ENCODE results near the gene OR12D2. TPM values are rescaled to one million over a fixed set of nuclear protein-coding genes. Genes with fewer than 3 reads are reported as not detected.
"Not testable (repeated sequence)": the region's sequence is repeated elsewhere in the genome, so short reads cannot be mapped to it uniquely, and the experiment has no call there.

The OR12D2 gene, protein sequence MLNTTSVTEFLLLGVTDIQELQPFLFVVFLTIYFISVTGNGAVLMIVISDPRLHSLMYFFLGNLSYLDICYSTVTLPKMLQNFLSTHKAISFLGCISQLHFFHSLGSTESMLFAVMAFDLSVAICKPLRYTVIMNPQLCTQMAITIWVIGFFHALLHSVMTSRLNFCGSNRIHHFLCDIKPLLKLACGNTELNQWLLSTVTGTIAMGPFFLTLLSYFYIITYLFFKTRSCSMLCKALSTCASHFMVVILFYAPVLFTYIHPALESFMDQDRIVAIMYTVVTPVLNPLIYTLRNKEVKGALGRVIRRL
- polyA plus RNA-seq = not detected
- long read RNA-seq, donor 1 = 0 reads
- long read RNA-seq, donor 2 = 0 reads
- long read RNA-seq, donor 3 = 0 reads
- long read RNA-seq, donor 4 = 0 reads
- long read RNA-seq, donor 5 = 0 reads
- long read RNA-seq, donor 6 = 0 reads
- long read RNA-seq, donor 7 = 0 reads
- long read RNA-seq, donor 8 = 0 reads
- long read RNA-seq, donor 9 = 0 reads
- long read RNA-seq, donor 10 = 0 reads
- long read RNA-seq, donor 11 = 0 reads

GRCh38 chr6:29395331-29395730, at the start of gene OR12D2:
Gene OR12D2 (plus strand): TSS chr6:29395631. CDS start chr6:29396700, 1,069 bp downstream.
- no peak for DNase-seq
- H3K4me1 ChIP-seq (ENCODE audit: control insufficient read depth, insufficient read depth, low read length) = no peaks in the 10 kb centered on the region
- H3K36me3 ChIP-seq (ENCODE audit: control insufficient read depth, insufficient read depth, low read length) = no peaks in the 10 kb centered on the region
- no peak within 1 kb of the TSS for H3K27ac ChIP-seq (ENCODE audit: low read length)
- H3K27me3 ChIP-seq (ENCODE audit: control insufficient read depth, insufficient read depth, low read length) = no peaks in the 10 kb centered on the region
- H3K9me3 ChIP-seq (ENCODE audit: control insufficient read depth, low read depth, low read length) = no peaks in the 10 kb centered on the region
- H3K4me3 ChIP-seq (ENCODE audit: low read length) = no peak within 1 kb of the TSS

GRCh38 chr6:29349348-29349747, 46.1 kb upstream of the OR12D2 start:
- H3K36me3 ChIP-seq (ENCODE audit: control insufficient read depth, insufficient read depth, low read length); DNase-seq; H3K27me3 ChIP-seq (ENCODE audit: control insufficient read depth, insufficient read depth, low read length); H3K4me1 ChIP-seq (ENCODE audit: control insufficient read depth, insufficient read depth, low read length); H3K9me3 ChIP-seq (ENCODE audit: control insufficient read depth, low read depth, low read length); H3K27ac ChIP-seq (ENCODE audit: low read length); H3K4me3 ChIP-seq (ENCODE audit: low read length): not testable (repeated sequence)
- WGBS (ENCODE audit: insufficient coverage, low lambda C conversion rate) = no CpG with 5 or more reads among the region's 3 CpGs

GRCh38 chr6:29354980-29355379, 40.5 kb upstream of the OR12D2 start:
- Histone ChIP-seq H3K4me3 (ENCODE audit: low read length) (no peak overlapping the region), H3K9me3 (ENCODE audit: control insufficient read depth, low read depth, low read length) (no peaks in the 10 kb centered on the region), H3K4me1 (ENCODE audit: control insufficient read depth, insufficient read depth, low read length) (no peaks in the 10 kb centered on the region), H3K36me3 (ENCODE audit: control insufficient read depth, insufficient read depth, low read length) (no peaks in the 10 kb centered on the region), H3K27me3 (ENCODE audit: control insufficient read depth, insufficient read depth, low read length) (no peaks in the 10 kb centered on the region), H3K27ac (ENCODE audit: low read length) (no peak overlapping the region)
- no peak for DNase-seq

DNA sequence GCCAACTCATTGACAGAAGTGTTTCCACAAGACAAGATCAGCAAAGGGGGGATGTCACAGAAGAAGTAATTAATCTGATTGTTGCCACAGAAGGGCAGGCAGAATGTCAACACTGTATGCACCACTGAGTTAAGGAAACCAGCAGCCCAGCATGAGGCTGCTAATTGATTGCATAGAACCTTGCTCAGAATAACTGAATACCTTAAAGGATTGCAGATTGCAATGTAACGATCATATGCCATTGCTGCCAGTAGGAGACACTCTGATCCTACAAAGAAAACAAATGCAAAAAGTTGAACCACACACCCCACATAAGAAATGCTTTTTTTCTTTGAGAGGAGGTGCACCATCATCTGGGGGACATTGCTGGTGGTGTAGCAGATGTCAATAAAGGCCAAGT, 39.8 kb upstream of the OR12D2 start:
- no peaks in the 10 kb centered on the region for H3K9me3 ChIP-seq (ENCODE audit: control insufficient read depth, low read depth, low read length)
- DNase-seq = no peak
- no peak overlapping the region for H3K4me3 ChIP-seq (ENCODE audit: low read length)
- H3K27me3 ChIP-seq (ENCODE audit: control insufficient read depth, insufficient read depth, low read length) = no peaks in the 10 kb centered on the region
- no peak overlapping the region for H3K27ac ChIP-seq (ENCODE audit: low read length)
- H3K4me1 ChIP-seq (ENCODE audit: control insufficient read depth, insufficient read depth, low read length) = no peaks in the 10 kb centered on the region
- no peaks in the 10 kb centered on the region for H3K36me3 ChIP-seq (ENCODE audit: control insufficient read depth, insufficient read depth, low read length)
- no CpG with 5 or more reads among the region's 1 CpG for WGBS (ENCODE audit: insufficient coverage, low lambda C conversion rate)

DNA sequence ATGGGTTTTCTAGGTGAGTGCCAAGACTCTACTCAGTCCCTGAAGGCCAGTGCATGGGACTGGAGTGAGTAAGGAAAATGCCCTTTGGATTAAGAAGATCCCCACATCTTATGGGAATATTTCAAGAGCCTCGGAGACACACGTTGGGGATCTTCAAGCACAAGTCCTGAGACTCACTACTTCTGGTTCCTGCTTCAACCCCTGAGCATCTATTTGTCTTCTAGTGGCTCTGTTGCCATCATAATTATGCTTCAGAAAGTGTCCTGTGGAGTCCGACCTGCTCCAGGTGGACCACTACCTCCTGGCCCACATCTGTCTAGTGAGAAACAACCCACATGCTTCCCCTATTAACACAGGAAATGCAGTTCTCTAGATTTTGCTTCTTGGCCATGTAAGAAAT, 26.7 kb upstream of the OR12D2 start, which contains the start of gene OR5V1:
OR5V1 (minus strand) TSS at position 101 of the 400 bp plus-strand sequence. CDS start 12,670 bp downstream, outside the sequence.
- H3K36me3 ChIP-seq (ENCODE audit: control insufficient read depth, insufficient read depth, low read length) = no peaks in the 10 kb centered on the region
- H3K4me3 ChIP-seq (ENCODE audit: low read length) = no peak within 1 kb of the TSS
- no CpG with 5 or more reads among the region's 3 CpGs for WGBS (ENCODE audit: insufficient coverage, low lambda C conversion rate)
- DNase-seq = no peak
- H3K27me3 ChIP-seq (ENCODE audit: control insufficient read depth, insufficient read depth, low read length) = no peaks in the 10 kb centered on the region
- no peaks in the 10 kb centered on the region for H3K9me3 ChIP-seq (ENCODE audit: control insufficient read depth, low read depth, low read length)
- no peak within 1 kb of the TSS for H3K27ac ChIP-seq (ENCODE audit: low read length)
- no peaks in the 10 kb centered on the region for H3K4me1 ChIP-seq (ENCODE audit: control insufficient read depth, insufficient read depth, low read length)

DNA sequence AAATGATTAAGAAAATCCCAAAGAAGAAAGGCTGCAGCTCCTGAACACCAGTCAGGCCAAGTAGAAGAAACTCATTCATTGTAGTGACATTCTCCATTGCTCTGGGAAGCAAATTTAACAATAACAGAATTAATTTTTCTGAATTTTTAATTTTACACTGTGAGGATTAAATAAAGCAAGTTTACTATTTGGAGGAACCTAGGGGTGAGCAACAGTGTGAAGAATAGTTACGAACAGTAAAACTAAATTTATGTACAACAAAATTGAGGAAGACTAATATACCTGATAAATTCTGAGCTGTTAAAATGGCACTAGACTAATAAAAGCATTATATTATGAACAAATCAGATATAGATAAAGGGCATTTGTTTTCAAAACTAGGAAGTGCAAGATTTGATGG, 20.2 kb upstream of the OR12D2 start, which contains the start of gene OR12D3:
OR12D3 (minus strand) TSS at position 101 of the 400 bp plus-strand sequence; CDS start at position 97, 4 bp downstream.
- Histone ChIP-seq H3K4me3 (ENCODE audit: low read length) (no peak within 1 kb of the TSS), H3K9me3 (ENCODE audit: control insufficient read depth, low read depth, low read length) (no peaks in the 10 kb centered on the region), H3K27ac (ENCODE audit: low read length) (no peak within 1 kb of the TSS), H3K27me3 (ENCODE audit: control insufficient read depth, insufficient read depth, low read length) (no peaks in the 10 kb centered on the region), H3K4me1 (ENCODE audit: control insufficient read depth, insufficient read depth, low read length) (no peaks in the 10 kb centered on the region), H3K36me3 (ENCODE audit: control insufficient read depth, insufficient read depth, low read length) (no peaks in the 10 kb centered on the region)
- WGBS (ENCODE audit: insufficient coverage, low lambda C conversion rate) = 100% methylated on average over 1 of the region's 1 CpG
- no peak for DNase-seq

GRCh38 chr6:29376003-29376402, 19.4 kb upstream of the OR12D2 start:
- Histone ChIP-seq H3K27ac (ENCODE audit: low read length) (no peak overlapping the region), H3K4me1 (ENCODE audit: control insufficient read depth, insufficient read depth, low read length) (no peaks in the 10 kb centered on the region), H3K4me3 (ENCODE audit: low read length) (no peak overlapping the region), H3K36me3 (ENCODE audit: control insufficient read depth, insufficient read depth, low read length) (no peaks in the 10 kb centered on the region), H3K27me3 (ENCODE audit: control insufficient read depth, insufficient read depth, low read length) (no peaks in the 10 kb centered on the region), H3K9me3 (ENCODE audit: control insufficient read depth, low read depth, low read length) (no peaks in the 10 kb centered on the region)
- DNase-seq = no peak

GRCh38 chr6:29388533-29388932, 6.9 kb upstream of the OR12D2 start:
- Histone ChIP-seq H3K9me3 (ENCODE audit: control insufficient read depth, low read depth, low read length) (no peaks in the 10 kb centered on the region), H3K36me3 (ENCODE audit: control insufficient read depth, insufficient read depth, low read length) (no peaks in the 10 kb centered on the region), H3K4me3 (ENCODE audit: low read length) (no peak overlapping the region), H3K4me1 (ENCODE audit: control insufficient read depth, insufficient read depth, low read length) (no peaks in the 10 kb centered on the region), H3K27ac (ENCODE audit: low read length) (no peak overlapping the region), H3K27me3 (ENCODE audit: control insufficient read depth, insufficient read depth, low read length) (peaks cover 2% of the 10 kb centered on the region)
- WGBS (ENCODE audit: insufficient coverage, low lambda C conversion rate) = 78% methylated on average over 4 of the region's 4 CpGs
- no peak for DNase-seq

DNA sequence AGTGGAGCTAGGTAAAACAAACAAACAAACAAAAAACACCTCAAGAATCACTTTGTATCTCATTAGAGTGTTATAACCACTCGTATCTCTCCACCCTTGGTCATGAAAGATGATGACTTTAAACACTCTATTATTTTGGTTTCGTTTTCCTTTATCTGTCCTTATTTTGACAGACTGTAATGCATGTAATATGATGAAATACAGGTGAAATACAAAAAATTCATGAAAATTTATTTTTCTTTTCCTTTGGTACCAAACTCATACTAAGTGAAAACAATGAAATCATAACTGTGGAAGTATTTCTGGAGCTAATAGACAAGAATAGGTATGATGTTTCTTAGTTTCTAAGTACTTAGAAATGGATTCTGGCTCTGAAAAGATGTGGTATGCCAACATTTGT, 4.1 kb downstream of the OR12D2 start:
- no peaks in the 10 kb centered on the region for H3K4me1 ChIP-seq (ENCODE audit: control insufficient read depth, insufficient read depth, low read length)
- H3K27me3 ChIP-seq (ENCODE audit: control insufficient read depth, insufficient read depth, low read length) = no peaks in the 10 kb centered on the region
- 89% methylated on average over 2 of the region's 2 CpGs for WGBS (ENCODE audit: insufficient coverage, low lambda C conversion rate)
- H3K9me3 ChIP-seq (ENCODE audit: control insufficient read depth, low read depth, low read length) = no peaks in the 10 kb centered on the region
- no peaks in the 10 kb centered on the region for H3K36me3 ChIP-seq (ENCODE audit: control insufficient read depth, insufficient read depth, low read length)
- no peak overlapping the region for H3K4me3 ChIP-seq (ENCODE audit: low read length)
- no peak overlapping the region for H3K27ac ChIP-seq (ENCODE audit: low read length)
- DNase-seq = no peak

DNA sequence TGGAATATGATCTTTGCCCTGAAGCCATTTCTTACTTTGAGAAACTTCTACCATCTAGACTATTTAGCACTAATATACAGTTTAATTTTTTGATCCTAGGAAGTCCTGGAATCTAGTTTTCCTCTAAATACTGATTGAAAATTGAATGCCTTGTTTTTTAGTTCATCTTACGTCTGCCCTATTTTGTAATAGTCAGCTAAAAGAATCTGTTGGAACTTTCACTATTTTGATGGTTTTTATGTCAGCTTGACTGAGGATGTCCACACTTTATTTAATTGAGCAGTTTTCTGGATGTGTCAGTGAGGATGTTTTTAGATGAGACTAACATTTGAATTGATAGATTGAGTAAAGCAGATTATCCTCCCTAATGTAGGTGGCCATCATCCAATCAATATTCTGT, 8.4 kb downstream of the OR12D2 start:
- DNase-seq = no peak
- no CpG with 5 or more reads among the region's 1 CpG for WGBS (ENCODE audit: insufficient coverage, low lambda C conversion rate)
- H3K36me3 ChIP-seq (ENCODE audit: control insufficient read depth, insufficient read depth, low read length) = no peaks in the 10 kb centered on the region
- H3K9me3 ChIP-seq (ENCODE audit: control insufficient read depth, low read depth, low read length) = no peaks in the 10 kb centered on the region
- no peaks in the 10 kb centered on the region for H3K4me1 ChIP-seq (ENCODE audit: control insufficient read depth, insufficient read depth, low read length)
- H3K27ac ChIP-seq (ENCODE audit: low read length) = no peak overlapping the region
- no peak overlapping the region for H3K4me3 ChIP-seq (ENCODE audit: low read length)
- H3K27me3 ChIP-seq (ENCODE audit: control insufficient read depth, insufficient read depth, low read length) = no peaks in the 10 kb centered on the region

DNA sequence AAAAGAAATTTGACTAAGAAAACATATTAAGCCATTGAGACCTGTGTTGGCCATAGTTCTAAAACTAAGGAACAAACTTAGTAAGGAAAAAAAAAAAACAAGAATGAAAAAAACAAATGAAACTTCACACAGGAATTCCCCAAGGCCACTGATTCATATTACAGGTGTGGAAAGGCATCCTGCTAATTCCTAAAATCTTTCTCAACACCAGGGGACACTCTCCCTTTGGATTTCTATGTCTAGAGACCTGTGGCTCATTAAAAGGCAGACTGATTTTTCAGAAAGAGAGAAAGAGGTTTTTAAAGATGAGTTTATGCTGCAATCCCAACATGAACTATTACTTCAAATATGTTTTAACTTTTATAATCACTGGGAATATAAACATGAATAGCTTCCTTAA, 19.2 kb downstream of the OR12D2 start, which contains the start of gene OR12D1:
OR12D1 (plus strand) TSS at position 341 of the 400 bp plus-strand sequence.
- no peaks in the 10 kb centered on the region for H3K4me1 ChIP-seq (ENCODE audit: control insufficient read depth, insufficient read depth, low read length)
- H3K9me3 ChIP-seq (ENCODE audit: control insufficient read depth, low read depth, low read length) = no peaks in the 10 kb centered on the region
- DNase-seq = no peak
- no peaks in the 10 kb centered on the region for H3K27me3 ChIP-seq (ENCODE audit: control insufficient read depth, insufficient read depth, low read length)
- H3K4me3 ChIP-seq (ENCODE audit: low read length) = no peak within 1 kb of the TSS
- no peaks in the 10 kb centered on the region for H3K36me3 ChIP-seq (ENCODE audit: control insufficient read depth, insufficient read depth, low read length)
- no peak within 1 kb of the TSS for H3K27ac ChIP-seq (ENCODE audit: low read length)

Measured in large intestine (tissue), 12 donors.